ENCODE data around the gene TNS3.

DNA sequence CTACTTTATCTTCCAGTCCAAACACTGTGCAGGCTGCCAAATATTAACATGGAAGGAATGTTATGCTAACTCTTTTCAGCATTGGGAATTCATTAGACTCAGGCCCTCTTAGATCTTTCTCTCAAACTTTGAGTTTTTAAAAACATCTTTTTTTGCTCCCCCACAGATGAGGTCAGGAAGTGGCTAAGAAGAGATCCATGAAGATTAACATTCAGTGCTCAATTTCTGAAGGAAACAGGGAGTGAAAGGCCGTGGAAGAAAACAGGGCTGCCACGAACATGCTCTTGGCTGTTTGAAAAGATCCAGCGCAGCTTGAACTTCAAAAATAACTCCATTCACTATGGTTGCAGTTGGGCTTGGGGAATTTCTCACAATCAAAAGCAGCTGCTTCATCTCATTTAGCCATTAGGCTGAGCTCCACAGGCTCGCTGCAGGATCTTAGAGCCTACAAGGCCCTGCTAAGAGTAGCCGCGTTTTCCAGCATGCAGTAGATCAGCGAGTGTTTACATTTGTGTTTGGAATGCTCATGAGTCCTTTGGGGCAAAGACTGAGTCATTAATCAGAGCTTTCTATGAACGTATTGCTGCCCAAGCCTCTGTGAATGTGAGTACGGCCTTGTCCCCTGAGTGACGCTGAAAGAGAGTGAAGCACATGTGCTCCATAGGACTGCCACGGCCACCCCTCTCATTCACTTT lies 41.2 kb upstream of the TNS3 start:
- TF ChIP-seq POLR2AphosphoS5 (IDR thresholded peaks at IDR 0.05; ENCODE audit: low read depth): no peak
- no peak for TF ChIP-seq SPI1 (IDR thresholded peaks at IDR 0.05; ENCODE audit: borderline replicate concordance, low read depth)
- TF ChIP-seq, protein P1, sequence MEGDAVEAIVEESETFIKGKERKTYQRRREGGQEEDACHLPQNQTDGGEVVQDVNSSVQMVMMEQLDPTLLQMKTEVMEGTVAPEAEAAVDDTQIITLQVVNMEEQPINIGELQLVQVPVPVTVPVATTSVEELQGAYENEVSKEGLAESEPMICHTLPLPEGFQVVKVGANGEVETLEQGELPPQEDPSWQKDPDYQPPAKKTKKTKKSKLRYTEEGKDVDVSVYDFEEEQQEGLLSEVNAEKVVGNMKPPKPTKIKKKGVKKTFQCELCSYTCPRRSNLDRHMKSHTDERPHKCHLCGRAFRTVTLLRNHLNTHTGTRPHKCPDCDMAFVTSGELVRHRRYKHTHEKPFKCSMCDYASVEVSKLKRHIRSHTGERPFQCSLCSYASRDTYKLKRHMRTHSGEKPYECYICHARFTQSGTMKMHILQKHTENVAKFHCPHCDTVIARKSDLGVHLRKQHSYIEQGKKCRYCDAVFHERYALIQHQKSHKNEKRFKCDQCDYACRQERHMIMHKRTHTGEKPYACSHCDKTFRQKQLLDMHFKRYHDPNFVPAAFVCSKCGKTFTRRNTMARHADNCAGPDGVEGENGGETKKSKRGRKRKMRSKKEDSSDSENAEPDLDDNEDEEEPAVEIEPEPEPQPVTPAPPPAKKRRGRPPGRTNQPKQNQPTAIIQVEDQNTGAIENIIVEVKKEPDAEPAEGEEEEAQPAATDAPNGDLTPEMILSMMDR (IDR thresholded peaks at IDR 0.05; ENCODE audit: insufficient read depth, low read length): no peak

All from HL-60 (cell line).